Upper lobe of left lung (tissue), 4 donors: ENCODE results near the gene CREB3L2.

Source experiments
- EP300 ChIP-seq, 4 donors: sonication (generic); formaldehyde crosslinking; IDR thresholded peaks; one replicate each; pipeline ENCODE4 v1.5.1; 2017; ENCODE audit warnings: antibody characterized with exemption in 4 of 4, control low read depth in 2 of 4
- POLR2A ChIP-seq, 4 donors: fragments of 450-650 bp; IDR thresholded peaks; one replicate each; pipeline ENCODE4 v1.5.1; 2016 to 2017; ENCODE audit warnings: antibody characterized with exemption in 4 of 4, mild to moderate bottlenecking in 2 of 4
- POLR2AphosphoS5 ChIP-seq, 2 donors: sonication (generic); formaldehyde crosslinking; IDR thresholded peaks; one replicate each; pipeline ENCODE4 v1.5.1; 2017; ENCODE audit warnings: antibody characterized with exemption in 2 of 2
- TF ChIP-seq, protein P1 (sequence below), 6 experiments: fragments of 450-650 bp in 4 of 6; fragments of 200-600 bp in 2 of 6; sonication (generic) in 2 of 6; IDR thresholded peaks; one replicate each; pipeline ENCODE4 v1.5.1; 2016 to 2019; ENCODE audit warnings: antibody characterized with exemption in 6 of 6

- TF ChIP-seq, protein P1, sequence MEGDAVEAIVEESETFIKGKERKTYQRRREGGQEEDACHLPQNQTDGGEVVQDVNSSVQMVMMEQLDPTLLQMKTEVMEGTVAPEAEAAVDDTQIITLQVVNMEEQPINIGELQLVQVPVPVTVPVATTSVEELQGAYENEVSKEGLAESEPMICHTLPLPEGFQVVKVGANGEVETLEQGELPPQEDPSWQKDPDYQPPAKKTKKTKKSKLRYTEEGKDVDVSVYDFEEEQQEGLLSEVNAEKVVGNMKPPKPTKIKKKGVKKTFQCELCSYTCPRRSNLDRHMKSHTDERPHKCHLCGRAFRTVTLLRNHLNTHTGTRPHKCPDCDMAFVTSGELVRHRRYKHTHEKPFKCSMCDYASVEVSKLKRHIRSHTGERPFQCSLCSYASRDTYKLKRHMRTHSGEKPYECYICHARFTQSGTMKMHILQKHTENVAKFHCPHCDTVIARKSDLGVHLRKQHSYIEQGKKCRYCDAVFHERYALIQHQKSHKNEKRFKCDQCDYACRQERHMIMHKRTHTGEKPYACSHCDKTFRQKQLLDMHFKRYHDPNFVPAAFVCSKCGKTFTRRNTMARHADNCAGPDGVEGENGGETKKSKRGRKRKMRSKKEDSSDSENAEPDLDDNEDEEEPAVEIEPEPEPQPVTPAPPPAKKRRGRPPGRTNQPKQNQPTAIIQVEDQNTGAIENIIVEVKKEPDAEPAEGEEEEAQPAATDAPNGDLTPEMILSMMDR (IDR thresholded peaks at IDR 0.05), result no peak
- no peak for TF ChIP-seq POLR2A (IDR thresholded peaks at IDR 0.05)
- no peak for TF ChIP-seq POLR2AphosphoS5 (IDR thresholded peaks at IDR 0.05)
- TF ChIP-seq EP300 (IDR thresholded peaks at IDR 0.05), result no peak
These were observed 21.9 kb upstream of the CREB3L2 start for GRCh38 chr7:138023618-138024342.
